ENCODE data around the gene IFNL4.
"Not testable (repeated sequence)": the region's sequence is repeated elsewhere in the genome, so short reads cannot be mapped to it uniquely, and the experiment has no call there.

Gene IFNL4

GRCh38 chr19:39248806-39249205, at the start of gene IFNL4:
Gene IFNL4 (minus strand): TSS chr19:39248856.
- no peak for DNase-seq (ENCODE audit: low read depth)

GRCh38 chr19:39297931-39298634, 49.4 kb upstream of the IFNL4 start:
- peak; percentile 26 for DNase-seq (ENCODE audit: low read depth)

GRCh38 chr19:39296906-39297305, 48.2 kb upstream of the IFNL4 start:
- no peak for DNase-seq (ENCODE audit: low read depth)

GRCh38 chr19:39296055-39296645, 47.5 kb upstream of the IFNL4 start, which contains the start of gene IFNL1:
Gene IFNL1 (plus strand): TSS chr19:39296407. CDS start chr19:39296422, 15 bp downstream.
- no peak for DNase-seq (ENCODE audit: low read depth)

GRCh38 chr19:39293394-39293793, 44.7 kb upstream of the IFNL4 start:
- no peak for DNase-seq (ENCODE audit: low read depth)

GRCh38 chr19:39284032-39284431, 35.4 kb upstream of the IFNL4 start:
- DNase-seq (ENCODE audit: low read depth) = no peak

- DNase-seq (ENCODE audit: low read depth) = no peak
These were observed 33.4 kb upstream of the IFNL4 start for GRCh38 chr19:39282021-39282420.

- no peak for DNase-seq (ENCODE audit: low read depth)
These were observed 28.9 kb upstream of the IFNL4 start for GRCh38 chr19:39277598-39277997.

GRCh38 chr19:39276740-39277139, 28.1 kb upstream of the IFNL4 start:
- no peak for DNase-seq (ENCODE audit: low read depth)

GRCh38 chr19:39275578-39275977, 26.9 kb upstream of the IFNL4 start:
- DNase-seq (ENCODE audit: low read depth) = no peak

GRCh38 chr19:39273859-39274258, 25.2 kb upstream of the IFNL4 start:
- not testable (repeated sequence) for DNase-seq (ENCODE audit: low read depth)

GRCh38 chr19:39270036-39270871, 21.6 kb upstream of the IFNL4 start:
- no peak for DNase-seq (ENCODE audit: low read depth)

GRCh38 chr19:39269369-39269768, 20.7 kb upstream of the IFNL4 start:
- DNase-seq (ENCODE audit: low read depth) = not testable (repeated sequence)

- DNase-seq (ENCODE audit: low read depth) = not testable (repeated sequence)
These were observed 20.0 kb upstream of the IFNL4 start for GRCh38 chr19:39268531-39269223.

- not testable (repeated sequence) for DNase-seq (ENCODE audit: low read depth)
These were observed 19.4 kb upstream of the IFNL4 start, which contains the start of gene IFNL2 for GRCh38 chr19:39268085-39268484. Gene IFNL2 (plus strand): TSS chr19:39268396. CDS start chr19:39268569, 173 bp downstream.

GRCh38 chr19:39265321-39265916, 16.8 kb upstream of the IFNL4 start:
- no peak for DNase-seq (ENCODE audit: low read depth)

GRCh38 chr19:39264306-39265290, 15.9 kb upstream of the IFNL4 start:
- no peak for DNase-seq (ENCODE audit: low read depth)

GRCh38 chr19:39263912-39264305, 15.3 kb upstream of the IFNL4 start:
- no peak for DNase-seq (ENCODE audit: low read depth)

- DNase-seq (ENCODE audit: low read depth) = no peak
These were observed 13.8 kb upstream of the IFNL4 start for GRCh38 chr19:39262496-39262895.

GRCh38 chr19:39261704-39262103, 13.0 kb upstream of the IFNL4 start:
- no peak for DNase-seq (ENCODE audit: low read depth)

All from stimulated activated CD8-positive, alpha-beta memory T cell treated with anti-CD3 and anti-CD28 coated beads, Interleukin-7, amount 100 ng/mL, for 24 hours (primary cell).